NCI-H345 treated with DMSO at 0.1 percent for 48 hours (cell line): ENCODE measurements around the gene DAAM2.

Source experiments
- DNase-seq: peaks from one replicate; lab custom pipeline; 2025; ENCODE audit not compliant: unreplicated experiment; lab: John Stamatoyannopoulos, UW

The DAAM2 gene

DNA sequence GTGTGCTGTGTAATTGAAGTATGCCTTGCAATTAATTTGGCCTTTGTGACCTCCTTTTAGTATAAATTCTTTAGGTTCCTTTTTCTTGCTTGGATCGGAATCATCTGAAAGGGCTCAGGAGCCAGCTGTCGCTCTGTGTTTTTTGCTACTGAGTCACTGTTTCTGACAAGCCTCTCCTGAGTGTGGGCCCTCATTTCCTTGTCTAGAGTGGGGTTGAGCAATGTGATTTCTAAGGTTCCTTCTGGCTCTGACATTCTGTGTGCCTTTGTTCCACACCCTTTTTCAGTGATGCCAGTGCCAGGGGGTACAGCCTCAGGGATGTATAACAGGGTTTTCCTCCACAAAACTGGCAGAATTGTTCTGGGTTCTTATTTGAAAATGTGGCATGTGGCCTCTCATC, 26.5 kb downstream of the DAAM2 start:
- DNase-seq: no peak

DNA sequence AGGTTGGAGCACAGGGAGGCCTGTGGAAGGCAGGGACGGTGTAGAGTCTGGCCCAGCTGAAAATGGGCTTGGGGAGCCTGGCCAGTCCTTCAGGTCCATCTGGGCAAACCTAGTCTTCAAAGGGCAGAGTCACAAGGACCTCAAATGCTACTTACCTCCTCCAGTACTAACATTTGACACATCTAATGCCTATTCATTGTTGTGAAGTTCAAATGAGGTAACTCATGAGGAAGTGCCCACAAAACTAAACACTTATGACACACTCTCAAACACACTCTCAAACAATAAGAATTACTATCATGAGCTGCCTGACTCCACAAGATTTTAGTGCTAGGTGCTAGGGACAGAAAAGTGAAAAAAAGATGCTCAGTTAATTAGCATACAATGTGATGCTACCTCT, 27.1 kb downstream of the DAAM2 start:
- DNase-seq: no peak

DNA sequence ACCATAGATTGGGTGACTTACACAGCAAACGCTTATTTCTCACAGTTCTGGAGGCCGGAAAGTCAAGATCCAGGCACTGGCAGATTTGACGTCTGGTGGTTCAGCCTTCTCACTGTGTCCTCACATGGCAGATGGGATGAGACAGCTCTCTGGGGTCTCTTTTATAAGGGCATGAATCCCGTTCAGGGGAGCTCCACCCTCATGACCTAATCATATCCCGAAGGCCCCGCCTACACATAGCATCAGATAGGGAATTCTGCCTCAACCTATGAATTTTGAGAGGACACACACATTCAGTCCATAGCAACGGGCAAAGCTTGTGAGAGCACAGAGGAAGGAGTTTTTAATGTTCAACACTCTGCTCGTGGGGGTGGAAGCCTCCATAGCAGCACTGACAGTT, 27.5 kb downstream of the DAAM2 start:
- DNase-seq: no peak

DNA sequence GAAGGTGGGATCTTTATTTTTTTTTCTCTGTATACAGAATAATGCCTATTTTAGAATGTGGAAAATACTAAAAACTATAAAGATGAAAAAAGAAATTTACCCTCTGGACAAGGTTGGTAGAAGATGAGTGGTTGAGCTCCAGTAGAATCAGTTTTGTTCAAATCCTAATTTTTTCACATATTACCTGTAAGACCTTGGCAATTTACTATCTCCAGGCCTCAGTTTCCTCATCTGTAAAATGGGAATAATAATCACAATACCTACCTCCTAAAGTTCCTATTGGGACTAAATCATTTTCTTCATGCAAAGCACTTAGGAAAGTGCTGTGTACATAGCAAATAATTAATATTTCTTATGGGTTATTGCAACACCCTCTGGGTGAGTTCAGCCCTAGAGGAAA, 28.4 kb downstream of the DAAM2 start:
- DNase-seq: no peak

DNA sequence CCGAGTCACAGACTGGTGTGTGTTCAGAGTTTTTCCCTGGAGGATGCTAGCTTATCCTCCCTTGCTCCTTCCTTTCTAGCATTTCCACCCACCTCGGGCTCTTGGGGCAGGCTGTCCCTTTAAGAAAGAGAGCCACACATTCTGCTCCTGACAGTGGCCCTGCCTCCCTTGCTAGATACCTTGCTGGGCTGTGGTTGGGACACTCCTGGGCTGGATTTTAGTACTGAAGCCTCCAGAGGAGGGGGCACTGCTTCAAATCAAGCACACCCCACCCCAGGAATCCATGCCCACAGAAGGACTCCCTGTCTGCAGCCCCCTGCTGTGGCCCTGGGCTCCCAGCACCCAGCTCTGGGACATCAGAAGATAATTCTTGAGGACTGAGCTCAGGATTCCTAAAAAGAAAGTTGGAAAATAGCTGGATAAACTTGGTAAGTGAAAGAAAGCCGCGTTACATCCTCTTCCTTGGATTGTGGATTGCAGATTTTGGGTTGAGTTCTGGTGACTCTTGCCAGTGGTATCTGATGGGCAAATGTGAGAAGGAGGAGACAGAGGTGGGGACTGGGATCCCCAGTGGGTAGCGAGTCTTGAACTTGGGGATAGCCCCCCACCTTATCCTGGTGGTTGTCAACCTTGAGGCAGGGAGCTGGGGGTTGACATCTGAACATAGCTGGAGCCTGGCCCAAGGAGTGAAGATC, 29.0 kb downstream of the DAAM2 start:
- DNase-seq: no peak

DNA sequence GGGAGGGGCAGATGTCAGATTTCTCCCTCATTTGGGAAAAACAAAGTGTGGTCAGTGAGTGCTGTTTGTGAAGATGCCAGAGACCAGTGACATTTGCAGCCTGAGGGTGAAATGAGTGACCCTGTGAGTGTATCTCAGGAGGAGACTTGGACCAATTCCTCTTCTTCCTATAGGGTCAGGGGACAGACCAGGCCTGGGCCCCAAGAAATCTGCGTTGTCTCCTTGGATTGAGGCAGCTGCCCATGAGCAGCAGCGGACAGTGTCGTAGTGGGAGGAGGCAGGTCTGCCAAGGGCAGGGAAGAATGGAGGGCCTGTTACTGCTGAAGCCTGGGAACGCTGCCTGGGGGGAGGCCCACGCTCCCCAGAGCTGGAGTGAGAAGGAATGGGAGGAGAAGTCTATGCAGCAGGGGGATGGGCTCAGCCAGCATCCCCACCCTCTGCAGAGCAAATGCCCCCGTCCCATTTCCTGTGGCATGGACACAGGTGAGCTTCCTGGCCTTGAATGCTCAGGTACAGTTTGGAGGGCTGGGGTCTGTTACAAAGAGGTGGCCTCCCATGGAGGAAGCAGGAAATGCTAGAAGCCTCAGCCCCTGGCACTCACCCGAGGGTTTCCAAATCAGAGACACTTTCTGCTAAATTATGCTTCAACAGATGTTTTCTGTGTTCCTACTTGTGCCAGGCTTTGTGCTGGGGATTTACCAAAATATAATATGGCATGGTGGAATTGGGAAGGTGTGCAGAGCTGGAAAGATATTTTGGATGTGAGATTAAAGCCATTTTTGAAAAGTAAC, 29.8 kb downstream of the DAAM2 start:
- DNase-seq: no peak

DNA sequence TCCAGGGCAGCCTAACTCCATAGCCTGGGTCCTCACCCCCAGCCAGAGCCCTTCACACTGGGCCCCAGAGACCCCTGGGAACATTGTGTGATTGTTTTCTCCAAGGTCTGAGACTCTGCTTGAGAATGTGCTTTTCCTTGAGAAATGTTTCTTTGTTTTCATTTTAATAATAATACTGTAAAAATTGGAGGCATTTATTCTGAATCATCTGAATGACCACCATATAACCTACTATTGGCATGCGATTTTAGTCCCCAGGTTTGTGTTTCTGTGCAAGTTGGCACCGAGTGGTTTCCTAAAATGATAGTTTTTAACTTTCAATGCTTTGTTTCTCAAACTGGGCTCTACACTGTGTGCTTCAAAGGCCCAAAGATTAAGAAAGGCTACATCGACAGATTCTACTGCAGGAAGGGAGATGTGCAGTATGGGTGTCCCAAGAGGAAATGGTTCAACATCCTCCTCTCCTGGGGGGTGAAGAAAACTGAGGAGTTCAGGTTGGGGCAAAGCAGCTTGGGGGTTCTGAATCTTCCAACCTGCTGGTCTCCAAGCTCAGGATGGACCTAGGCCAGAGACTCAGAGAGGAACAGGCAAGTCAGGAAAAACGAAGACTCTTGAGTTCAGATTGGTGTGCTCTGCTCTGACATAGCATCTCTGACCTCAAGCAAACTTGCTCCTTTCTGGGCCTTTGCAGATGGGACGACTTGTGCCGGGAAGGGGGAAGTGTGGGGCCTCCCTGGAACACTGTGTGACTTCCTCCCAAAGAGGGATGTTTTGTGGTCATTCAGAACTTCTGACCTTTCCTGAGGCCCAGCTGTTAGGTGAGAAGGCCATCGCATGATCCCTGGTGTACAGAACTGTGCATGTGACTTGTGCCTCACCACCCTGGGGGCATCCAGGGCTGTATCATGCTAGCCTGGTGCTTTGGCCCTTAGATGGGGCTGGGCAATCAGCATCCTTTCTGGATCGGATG, 31.0 kb downstream of the DAAM2 start:
- no peak for DNase-seq

DNA sequence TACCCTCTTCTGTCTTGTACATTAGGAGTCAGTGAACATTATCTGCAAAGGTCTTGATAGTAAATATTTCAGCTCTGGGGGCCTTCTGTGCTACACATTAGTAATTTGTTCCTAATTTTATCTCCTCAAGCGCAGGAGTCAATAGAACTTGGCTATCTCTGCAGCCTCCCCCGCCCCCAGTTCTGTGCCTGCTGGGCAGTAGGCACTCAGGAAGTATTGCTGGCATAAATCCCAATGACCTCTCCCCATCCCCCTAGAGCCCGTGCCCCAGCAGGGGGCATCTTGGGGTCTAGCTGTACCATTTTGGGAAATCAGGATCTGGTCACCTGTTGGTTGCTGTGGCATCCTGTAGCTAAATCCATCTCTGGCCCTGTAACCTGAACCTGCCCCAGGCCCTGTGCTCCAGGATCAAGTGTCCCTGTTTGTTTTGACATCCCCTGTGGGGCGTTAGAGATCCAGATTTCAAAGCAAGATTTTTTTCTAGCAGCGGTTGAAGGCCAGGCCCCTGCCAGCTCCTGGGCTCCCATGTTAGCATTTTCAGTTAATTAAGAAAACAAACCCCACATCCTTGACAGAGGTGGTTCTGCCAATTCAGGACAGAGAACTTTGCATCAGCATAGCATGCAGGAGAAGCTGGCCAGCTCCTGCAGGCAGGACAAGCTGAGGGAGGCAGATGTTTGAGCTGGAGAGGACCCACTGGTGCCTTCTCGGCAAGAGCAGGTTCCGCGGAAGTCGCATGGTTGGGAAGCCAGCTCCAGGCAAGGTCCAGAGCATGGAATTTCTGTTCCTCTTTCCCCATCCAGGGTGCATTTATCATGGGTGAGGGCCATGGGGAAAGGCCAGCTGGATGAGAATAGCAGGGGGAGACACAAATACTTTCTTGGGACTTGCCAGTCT, 32.1 kb downstream of the DAAM2 start:
- peak; percentile 2 for DNase-seq

DNA sequence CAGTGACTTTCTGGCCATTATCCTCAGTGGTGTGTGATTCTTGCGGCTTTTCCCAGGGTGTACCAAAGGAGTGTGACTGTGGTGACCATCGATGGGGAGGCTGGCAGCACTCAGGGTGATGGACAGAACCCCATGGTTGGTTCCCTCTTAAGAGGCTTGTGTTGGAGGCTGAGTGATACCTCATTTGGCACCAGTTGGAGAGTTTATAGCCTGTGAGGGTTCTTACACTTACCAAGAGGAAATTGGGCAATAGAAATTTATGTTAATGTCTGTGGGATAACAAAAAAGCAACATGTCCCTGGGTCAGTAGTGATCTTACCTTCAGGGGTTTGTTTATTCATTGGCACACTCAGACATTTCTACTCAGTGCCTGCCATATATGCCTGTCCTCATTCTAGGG, 37.2 kb downstream of the DAAM2 start:
- no peak for DNase-seq

DNA sequence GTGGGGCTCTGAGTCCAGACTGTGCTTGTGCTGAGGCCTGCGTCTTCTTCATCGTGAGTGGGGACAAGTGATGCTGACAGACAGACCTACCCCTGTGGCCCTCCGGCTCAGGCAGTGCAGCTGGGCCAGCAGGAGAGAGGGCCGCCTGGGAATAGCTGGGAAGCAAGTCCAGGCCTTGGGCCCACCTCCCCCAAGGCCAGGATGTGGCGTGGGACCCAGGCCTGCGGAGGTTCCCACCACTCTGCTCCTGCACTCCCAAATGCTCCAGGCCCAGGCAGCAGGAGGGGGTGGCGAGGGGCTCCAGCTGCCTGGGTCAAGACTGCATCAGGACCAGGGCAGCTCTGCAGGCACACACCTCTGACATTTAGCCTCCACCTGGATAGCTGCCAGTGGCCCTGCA, 38.3 kb downstream of the DAAM2 start:
- no peak for DNase-seq

DNA sequence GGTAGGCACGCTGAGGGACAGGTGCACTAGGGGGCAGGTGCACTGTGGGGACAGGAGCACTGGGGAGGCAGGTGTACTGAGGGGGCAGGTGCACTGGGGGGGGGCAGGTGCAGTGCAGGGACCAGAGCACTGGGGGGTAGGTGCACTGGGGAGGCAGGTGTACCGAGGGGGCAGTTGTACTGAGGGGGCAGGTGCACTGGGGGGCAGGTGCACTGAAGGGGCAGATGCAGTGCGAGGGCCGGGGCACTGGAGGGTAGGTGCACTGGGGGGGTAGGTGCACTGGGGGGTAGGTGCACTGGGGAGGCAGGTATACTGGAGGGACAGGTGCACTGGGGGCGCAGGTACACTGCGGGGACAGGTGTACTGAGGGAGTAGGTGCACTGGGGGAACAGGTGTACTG, 39.5 kb downstream of the DAAM2 start:
- DNase-seq: no peak

DNA sequence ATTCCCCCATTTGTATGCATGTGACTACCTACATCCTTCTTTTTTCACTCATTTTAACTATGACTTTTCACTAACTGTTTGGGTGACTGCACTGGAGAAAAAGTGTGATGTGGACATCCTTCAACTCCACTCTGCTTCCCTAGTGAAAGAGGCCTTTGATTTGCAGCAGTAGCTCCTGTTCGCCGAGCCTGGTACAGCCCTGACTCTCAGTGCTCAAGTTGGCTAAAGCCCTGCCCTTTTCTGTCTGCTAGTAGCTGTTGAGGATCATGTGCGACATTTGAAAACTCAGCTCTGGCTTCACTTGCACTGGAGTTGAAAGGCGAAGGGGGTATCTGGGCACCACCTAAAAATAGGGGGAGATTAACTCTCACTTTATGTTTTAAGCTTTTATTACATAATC, 42.1 kb downstream of the DAAM2 start:
- no peak for DNase-seq

DNA sequence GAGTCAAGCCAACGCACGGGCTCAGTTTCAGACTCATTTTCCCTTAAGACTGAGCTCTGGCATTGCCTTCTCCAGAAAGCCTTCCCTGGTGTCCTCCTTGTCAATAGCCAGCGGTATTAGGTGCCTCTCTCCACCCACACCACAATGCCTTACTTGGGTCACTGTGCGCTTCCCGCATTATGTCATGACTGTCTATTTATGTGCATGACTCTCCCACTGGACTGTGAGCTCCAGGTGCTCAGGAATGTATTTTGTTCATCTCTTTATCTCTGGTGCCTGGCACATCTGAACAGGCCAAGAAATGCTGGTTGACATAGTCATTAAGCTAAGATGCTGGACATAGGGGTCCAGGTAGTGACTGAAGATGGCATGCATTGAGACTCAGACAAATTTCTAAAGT, 42.7 kb downstream of the DAAM2 start:
- DNase-seq: no peak

DNA sequence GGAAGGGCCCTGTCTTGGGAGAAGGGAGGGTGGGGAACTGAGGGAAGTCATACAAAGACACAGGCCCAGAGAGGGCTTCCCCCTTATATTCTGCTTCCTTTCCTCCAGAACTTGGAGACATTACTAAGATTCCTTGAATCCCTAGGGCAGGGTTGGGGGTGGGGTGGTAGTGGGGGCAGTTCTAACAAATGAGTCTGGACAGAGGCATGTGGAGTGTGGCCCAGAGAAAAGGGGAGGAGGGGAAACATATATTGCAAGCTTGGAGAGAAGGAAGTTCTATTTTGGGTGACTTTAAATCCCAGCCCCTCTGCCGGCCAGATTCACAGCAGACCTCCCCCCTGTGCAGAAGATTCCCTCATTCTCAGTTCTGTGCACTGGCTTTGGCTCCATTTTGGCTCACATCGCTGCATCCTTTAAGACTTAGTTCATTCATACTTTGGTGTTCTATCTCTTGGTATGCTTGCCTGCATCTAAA, 43.7 kb downstream of the DAAM2 start:
- DNase-seq: no peak

DNA sequence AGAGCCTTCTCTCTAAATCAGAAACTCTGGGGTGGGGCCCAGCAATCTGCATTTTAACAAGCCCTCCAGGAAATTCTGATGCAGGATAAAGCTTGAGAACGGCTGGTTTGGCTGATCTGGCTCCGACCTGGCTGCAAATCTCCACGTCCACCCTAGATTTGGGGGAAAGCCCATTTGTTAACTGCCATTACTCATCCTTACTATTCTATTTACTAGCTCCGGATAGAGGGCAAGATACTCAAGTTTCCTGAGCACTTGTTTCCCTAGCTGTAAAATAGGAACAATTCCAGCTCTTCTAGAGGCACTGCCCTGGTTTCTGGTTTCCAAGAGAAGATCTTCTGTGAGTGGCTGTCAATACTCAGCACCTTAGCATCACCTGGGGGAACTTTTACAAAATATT, 44.4 kb downstream of the DAAM2 start:
- no peak for DNase-seq

DNA sequence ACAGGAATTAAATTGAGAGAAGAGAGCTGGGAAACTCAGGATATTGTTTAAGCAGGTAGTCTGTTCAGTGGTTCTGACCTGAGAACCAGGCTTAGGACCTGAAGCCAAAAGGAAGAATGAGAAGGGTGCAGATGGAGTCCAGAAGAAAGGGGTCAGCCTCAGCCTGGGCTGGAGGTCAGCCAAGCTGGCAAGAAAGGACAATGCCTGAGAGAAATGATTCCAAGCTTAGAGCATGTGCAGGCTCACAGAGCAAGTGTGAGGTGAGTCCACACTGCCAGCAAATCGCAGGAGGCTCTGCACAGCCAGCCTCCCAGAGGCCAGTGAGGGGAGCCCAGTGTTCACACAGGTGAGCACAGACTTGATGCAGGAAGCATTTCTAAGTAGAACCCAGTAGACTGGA, 47.3 kb downstream of the DAAM2 start:
- no peak for DNase-seq

DNA sequence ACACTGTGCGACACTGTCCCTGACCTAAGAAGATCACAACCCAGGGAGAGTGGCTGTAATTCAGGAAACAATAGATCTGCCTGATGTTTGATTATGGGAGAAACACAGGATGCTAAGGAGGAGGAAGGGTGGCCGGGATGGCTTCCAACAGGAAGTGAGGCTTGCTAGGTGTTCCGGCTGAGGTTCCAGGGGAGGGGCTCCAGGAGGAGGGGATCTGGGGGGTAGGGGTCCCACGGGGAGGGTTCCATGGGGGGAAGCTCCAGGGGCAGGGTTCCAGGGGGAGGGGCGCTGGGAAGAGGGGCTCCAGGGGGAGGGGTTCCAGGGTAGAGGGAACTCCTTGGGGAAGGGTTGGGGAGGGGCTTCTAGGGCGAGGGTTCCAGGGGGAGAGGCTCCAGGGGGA, 48.6 kb downstream of the DAAM2 start:
- DNase-seq: no peak

DNA sequence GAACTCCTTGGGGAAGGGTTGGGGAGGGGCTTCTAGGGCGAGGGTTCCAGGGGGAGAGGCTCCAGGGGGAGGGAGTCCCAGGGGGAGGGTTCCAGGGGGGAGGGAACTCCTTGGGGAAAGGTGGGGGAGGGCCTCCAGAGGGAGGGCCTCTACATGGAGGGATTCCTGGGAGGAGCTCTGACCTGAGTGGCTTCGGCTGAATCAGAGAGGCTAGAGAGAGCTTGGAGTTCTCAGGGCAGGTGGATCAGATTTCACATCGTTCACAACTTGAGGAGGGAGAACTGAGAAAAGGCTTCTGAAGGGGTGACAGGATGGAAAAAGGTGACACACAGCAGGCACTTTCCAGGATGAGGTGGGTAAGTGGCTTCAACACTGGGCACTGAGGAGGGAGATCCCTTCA, 49.1 kb downstream of the DAAM2 start:
- no peak for DNase-seq

DNA sequence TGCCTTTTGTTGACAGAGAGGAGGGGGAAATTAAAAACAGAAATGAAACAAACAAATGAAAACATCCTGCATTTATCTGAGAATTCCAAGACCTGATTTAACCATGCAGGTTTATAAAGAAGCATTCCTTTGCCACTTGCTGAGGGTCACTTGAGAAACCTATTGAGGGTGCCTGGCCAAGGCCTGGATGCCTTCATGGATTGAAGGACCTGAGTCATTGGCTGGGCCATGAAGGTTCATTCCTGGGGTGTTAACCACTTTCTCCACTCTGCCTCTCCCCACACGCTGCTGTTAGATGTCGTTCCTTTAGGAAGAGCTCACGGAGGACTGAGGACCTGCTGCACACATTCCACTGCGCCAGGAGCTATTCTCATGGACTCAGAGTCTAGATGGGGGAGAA, 49.7 kb downstream of the DAAM2 start:
- no peak for DNase-seq

DNA sequence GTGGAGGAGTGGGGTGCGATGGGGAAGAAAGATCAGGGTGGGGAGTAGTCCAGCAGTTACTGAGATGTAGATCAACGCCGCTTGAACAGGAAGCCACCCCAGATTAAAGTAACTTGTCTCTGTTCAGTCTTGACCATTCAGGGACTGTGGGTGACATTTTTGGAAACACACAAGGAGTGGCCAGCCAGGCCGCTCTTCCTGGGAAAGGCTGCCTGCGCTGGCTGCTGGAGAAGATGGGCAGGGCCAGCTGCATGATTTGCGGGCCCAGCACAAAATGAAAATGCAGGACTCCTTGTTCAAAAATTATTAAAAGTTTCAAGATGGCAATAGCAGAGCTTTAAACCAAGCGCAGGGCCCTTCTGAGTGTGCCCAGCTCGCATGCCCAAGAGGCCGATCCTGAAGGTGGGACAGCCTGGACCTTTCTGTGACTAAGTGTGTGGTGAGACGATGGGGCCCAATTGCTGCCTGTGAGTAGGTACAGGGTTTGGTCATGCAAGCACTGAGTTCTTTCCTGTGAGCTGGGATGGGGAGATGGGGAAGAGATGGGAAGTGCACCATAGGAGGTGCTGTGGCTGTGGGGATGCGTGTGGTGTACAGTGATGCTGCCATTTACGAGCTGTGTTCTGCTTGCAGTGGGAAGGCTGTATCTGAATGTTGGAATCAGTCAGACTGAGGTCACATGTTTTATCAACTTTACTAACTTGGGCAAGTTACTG, 51.3 kb downstream of the DAAM2 start:
- DNase-seq: no peak
